ENCODE results near the gene EZH1.

The EZH1 gene

GRCh38 chr17:42709561-42709960 is 35.3 kb downstream of the EZH1 start:
- no peak for DNase-seq (ENCODE audit: low read depth in 3 of 3)

- no peak for DNase-seq (ENCODE audit: low read depth in 3 of 3)
Observed at GRCh38 chr17:42708588-42708987, 36.3 kb downstream of the EZH1 start.

- peak in 1 of 3 experiments; percentile 21 for DNase-seq (ENCODE audit: low read depth in 3 of 3)
Observed at GRCh38 chr17:42706732-42707131, 38.1 kb downstream of the EZH1 start.

GRCh38 chr17:42704837-42705494 is 39.9 kb downstream of the EZH1 start:
- DNase-seq (ENCODE audit: low read depth in 3 of 3) = no peak

GRCh38 chr17:42704490-42704836 is 40.4 kb downstream of the EZH1 start:
- no peak for DNase-seq (ENCODE audit: low read depth in 3 of 3)

- no peak for DNase-seq (ENCODE audit: low read depth in 3 of 3)
Observed at GRCh38 chr17:42702446-42702845, 42.4 kb downstream of the EZH1 start.

GRCh38 chr17:42700586-42701289 is 44.1 kb downstream of the EZH1 start:
- DNase-seq (ENCODE audit: low read depth in 3 of 3) = no peak

- no peak for DNase-seq (ENCODE audit: low read depth in 3 of 3)
Observed at GRCh38 chr17:42699415-42699740, 45.5 kb downstream of the EZH1 start.

GRCh38 chr17:42698736-42699414 is 46.0 kb downstream of the EZH1 start:
- DNase-seq (ENCODE audit: low read depth in 3 of 3) = no peak

GRCh38 chr17:42697108-42697811 is 47.6 kb downstream of the EZH1 start:
- DNase-seq (ENCODE audit: low read depth in 3 of 3) = no peak

- DNase-seq (ENCODE audit: low read depth in 3 of 3) = no peak
Observed at GRCh38 chr17:42695500-42695899, 49.3 kb downstream of the EZH1 start.

GRCh38 chr17:42694524-42694923 is 50.3 kb downstream of the EZH1 start:
- no peak for DNase-seq (ENCODE audit: low read depth in 3 of 3)

GRCh38 chr17:42692489-42692888 is 52.4 kb downstream of the EZH1 start:
- DNase-seq (ENCODE audit: low read depth in 3 of 3) = no peak

- DNase-seq (ENCODE audit: low read depth in 3 of 3) = no peak
Observed at GRCh38 chr17:42691021-42691545, 53.8 kb downstream of the EZH1 start.

- DNase-seq (ENCODE audit: low read depth in 3 of 3) = no peak
Observed at GRCh38 chr17:42690596-42690995, 54.2 kb downstream of the EZH1 start.

- DNase-seq (ENCODE audit: low read depth in 3 of 3) = no peak
Observed at GRCh38 chr17:42687707-42688320, 57.0 kb downstream of the EZH1 start.

GRCh38 chr17:42686520-42687128 is 58.2 kb downstream of the EZH1 start:
- DNase-seq (ENCODE audit: low read depth in 3 of 3) = no peak

- DNase-seq (ENCODE audit: low read depth in 3 of 3) = no peak
Observed at GRCh38 chr17:42685831-42686230, 59.0 kb downstream of the EZH1 start.

- no peak for DNase-seq (ENCODE audit: low read depth in 3 of 3)
Observed at GRCh38 chr17:42684929-42685556, 59.8 kb downstream of the EZH1 start.

- DNase-seq (ENCODE audit: low read depth in 3 of 3) = no peak
Observed at GRCh38 chr17:42683407-42684034, 61.3 kb downstream of the EZH1 start.

Measured in stimulated activated CD4-positive, alpha-beta T cell treated with anti-CD3 and anti-CD28 coated beads, TNF-alpha, amount 100 ng/mL, for 4 hours (primary cell).